ENCODE data around the gene CFAP73. TPM values are rescaled to one million over a fixed set of nuclear protein-coding genes. Genes with fewer than 3 reads are reported as not detected.

Gene CFAP73
- polyA plus RNA-seq, 4 donors: 0.19 to 0.44 TPM; not detected in 2

DNA sequence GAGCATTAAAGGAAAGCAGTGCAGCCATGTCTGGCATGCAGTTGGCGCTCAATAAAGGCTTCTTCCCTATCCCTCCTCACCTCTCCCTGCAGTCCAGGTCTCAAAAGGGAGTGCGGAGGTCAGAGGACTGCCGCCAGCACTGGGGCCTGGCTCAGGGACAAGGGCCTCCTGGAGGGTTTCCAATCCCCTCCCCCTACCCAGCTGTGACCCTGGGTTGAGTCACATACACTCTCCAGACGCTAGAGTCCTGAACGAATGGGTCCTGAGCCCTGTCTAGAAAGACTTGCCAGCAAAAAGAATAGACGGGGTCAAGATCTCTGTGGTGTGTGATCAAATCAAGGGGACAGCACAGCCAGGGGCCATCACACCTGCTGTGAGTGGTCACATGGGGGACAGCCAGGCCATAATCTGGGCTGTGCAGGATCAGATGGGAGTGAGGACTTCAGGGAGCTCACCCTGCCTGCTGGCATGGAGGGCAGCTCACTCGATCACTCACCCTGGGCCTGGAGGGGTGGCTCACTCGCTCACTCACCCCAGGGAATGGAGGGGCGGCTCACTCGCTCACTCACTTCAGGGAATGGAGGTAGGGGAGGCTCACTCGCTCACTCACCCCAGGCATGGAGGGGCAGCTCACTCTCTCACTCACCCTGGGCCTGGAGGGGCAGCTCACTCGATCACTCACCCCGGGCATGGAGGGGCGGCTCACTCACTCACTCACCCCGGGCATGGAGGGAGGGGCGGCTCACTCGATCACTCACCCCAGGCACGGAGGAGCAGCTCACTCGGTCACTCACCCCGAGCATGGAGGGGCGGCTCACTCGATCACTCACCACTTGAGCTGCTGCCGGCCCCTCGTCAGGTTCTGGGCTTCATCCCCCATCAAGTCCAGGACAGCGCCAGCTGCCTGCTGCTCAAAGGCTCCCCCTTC, 12.8 kb downstream of the CFAP73 start:
- DNase-seq: no peak
- no peaks in the 10 kb centered on the region for H3K27me3 ChIP-seq (ENCODE audit: control insufficient read depth in 3 of 3, insufficient read depth in 3 of 3, low read length in 3 of 3)
- 87 to 91% (median 88%) methylated on average over 25 of the region's 25 CpGs for WGBS, 3 donors
- H3K4me3 ChIP-seq (ENCODE audit: low read depth in 1 of 3, low read length in 3 of 3): no peak overlapping the region
- H3K9me3 ChIP-seq (ENCODE audit: control insufficient read depth in 2 of 2, insufficient read depth in 1 of 2, low read depth in 1 of 2, low read length in 1 of 2): no peaks in the 10 kb centered on the region
- H3K36me3 ChIP-seq (ENCODE audit: control insufficient read depth in 3 of 3, insufficient read depth in 2 of 3, low read depth in 1 of 3, low read length in 3 of 3): peaks cover 30 to 92% (median 32%) of the 10 kb centered on the region in 3 donors
- no peak overlapping the region for H3K27ac ChIP-seq (ENCODE audit: low read depth in 1 of 3, low read length in 2 of 3)
- FAIRE-seq: no peak
- no peaks in the 10 kb centered on the region for H3K4me1 ChIP-seq (ENCODE audit: control insufficient read depth in 3 of 3, insufficient read depth in 2 of 3, low read depth in 1 of 3, low read length in 2 of 3)

- Histone ChIP-seq H3K27ac (ENCODE audit: low read depth in 1 of 3, low read length in 2 of 3) (no peak overlapping the region), H3K27me3 (ENCODE audit: control insufficient read depth in 3 of 3, insufficient read depth in 3 of 3, low read length in 3 of 3) (no peaks in the 10 kb centered on the region), H3K9me3 (ENCODE audit: control insufficient read depth in 2 of 2, insufficient read depth in 1 of 2, low read depth in 1 of 2, low read length in 1 of 2) (no peaks in the 10 kb centered on the region), H3K4me1 (ENCODE audit: control insufficient read depth in 3 of 3, insufficient read depth in 2 of 3, low read depth in 1 of 3, low read length in 2 of 3) (no peaks in the 10 kb centered on the region), H3K4me3 (ENCODE audit: low read depth in 1 of 3, low read length in 3 of 3) (no peak overlapping the region), H3K36me3 (ENCODE audit: control insufficient read depth in 3 of 3, insufficient read depth in 2 of 3, low read depth in 1 of 3, low read length in 3 of 3) (peaks cover 24 to 92% (median 33%) of the 10 kb centered on the region in 3 donors)
- DNase-seq (no peak), FAIRE-seq (no peak)
- WGBS, 3 donors: 93 to 98% (median 97%) methylated on average over 12 of the region's 12 CpGs
Measured at GRCh38 chr12:113163030-113163360, 13.5 kb downstream of the CFAP73 start.

- no peak for FAIRE-seq
- DNase-seq: no peak
- peaks cover 27 to 92% (median 34%) of the 10 kb centered on the region in 3 donors for H3K36me3 ChIP-seq (ENCODE audit: control insufficient read depth in 3 of 3, insufficient read depth in 2 of 3, low read depth in 1 of 3, low read length in 3 of 3)
- no peak overlapping the region for H3K27ac ChIP-seq (ENCODE audit: low read depth in 1 of 3, low read length in 2 of 3)
- H3K9me3 ChIP-seq (ENCODE audit: control insufficient read depth in 2 of 2, insufficient read depth in 1 of 2, low read depth in 1 of 2, low read length in 1 of 2): no peaks in the 10 kb centered on the region
- WGBS, 3 donors: 97 to 99% (median 97%) methylated on average over 12 to 13 of the region's 13 CpGs
- H3K27me3 ChIP-seq (ENCODE audit: control insufficient read depth in 3 of 3, insufficient read depth in 3 of 3, low read length in 3 of 3): no peaks in the 10 kb centered on the region
- no peaks in the 10 kb centered on the region for H3K4me1 ChIP-seq (ENCODE audit: control insufficient read depth in 3 of 3, insufficient read depth in 2 of 3, low read depth in 1 of 3, low read length in 2 of 3)
- H3K4me3 ChIP-seq (ENCODE audit: low read depth in 1 of 3, low read length in 3 of 3): no peak overlapping the region
Measured at GRCh38 chr12:113164014-113164413, 14.5 kb downstream of the CFAP73 start.

DNA sequence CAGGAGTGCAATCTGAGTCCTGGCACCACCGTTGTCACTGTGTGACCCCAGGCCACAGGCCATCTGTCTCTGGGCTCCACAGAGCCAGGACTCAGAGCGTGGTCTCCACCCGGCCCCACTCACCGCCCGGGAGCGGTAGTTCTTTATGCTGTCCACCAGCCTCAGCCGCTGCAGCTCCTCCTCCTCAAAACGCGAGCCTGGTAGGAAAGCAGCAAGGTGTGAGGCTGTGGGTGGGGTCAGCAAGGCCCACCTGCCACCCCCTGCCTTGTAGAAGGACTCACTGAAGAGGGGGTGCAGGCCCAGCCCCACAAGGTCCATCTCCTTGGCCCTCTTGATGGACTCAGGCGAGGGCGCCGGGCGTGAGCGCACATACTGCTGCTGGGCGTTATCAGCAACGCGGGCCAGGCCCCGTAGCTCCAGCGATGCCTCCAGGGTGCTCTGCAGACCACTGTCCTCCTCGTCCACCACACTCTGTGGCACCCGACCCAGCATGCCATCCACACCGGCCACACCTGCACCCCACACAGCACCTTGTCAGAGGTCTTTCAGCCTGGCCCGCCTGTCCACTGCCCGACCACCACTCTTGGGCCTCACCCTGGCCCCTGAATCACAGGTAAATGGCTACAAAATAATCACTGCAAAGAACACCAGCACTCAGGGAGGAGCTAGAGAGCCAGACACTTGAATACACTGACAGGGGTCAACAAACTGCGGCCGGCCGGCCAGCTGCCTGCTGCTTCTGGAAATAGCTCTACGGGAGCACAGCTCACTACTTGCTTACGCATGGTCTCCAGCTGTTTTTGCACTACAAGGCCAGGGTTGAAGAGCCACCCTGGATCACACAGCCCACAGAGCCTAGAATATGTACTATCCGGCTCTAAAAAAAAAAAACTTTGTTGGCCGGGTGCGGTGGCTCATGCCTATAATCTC, 16.3 kb downstream of the CFAP73 start:
- H3K4me1 ChIP-seq (ENCODE audit: control insufficient read depth in 3 of 3, insufficient read depth in 2 of 3, low read depth in 1 of 3, low read length in 2 of 3): no peaks in the 10 kb centered on the region
- H3K27me3 ChIP-seq (ENCODE audit: control insufficient read depth in 3 of 3, insufficient read depth in 3 of 3, low read length in 3 of 3): no peaks in the 10 kb centered on the region
- DNase-seq (no peak), FAIRE-seq (no peak)
- no peaks in the 10 kb centered on the region for H3K9me3 ChIP-seq (ENCODE audit: control insufficient read depth in 2 of 2, insufficient read depth in 1 of 2, low read depth in 1 of 2, low read length in 1 of 2)
- H3K36me3 ChIP-seq (ENCODE audit: control insufficient read depth in 3 of 3, insufficient read depth in 2 of 3, low read depth in 1 of 3, low read length in 3 of 3): peaks cover 28 to 90% (median 32%) of the 10 kb centered on the region in 3 donors
- WGBS, 3 donors: 90 to 95% (median 95%) methylated on average over 28 to 32 of the region's 32 CpGs
- H3K4me3 ChIP-seq (ENCODE audit: low read depth in 1 of 3, low read length in 3 of 3): no peak overlapping the region
- H3K27ac ChIP-seq (ENCODE audit: low read depth in 1 of 3, low read length in 2 of 3): no peak overlapping the region

DNA sequence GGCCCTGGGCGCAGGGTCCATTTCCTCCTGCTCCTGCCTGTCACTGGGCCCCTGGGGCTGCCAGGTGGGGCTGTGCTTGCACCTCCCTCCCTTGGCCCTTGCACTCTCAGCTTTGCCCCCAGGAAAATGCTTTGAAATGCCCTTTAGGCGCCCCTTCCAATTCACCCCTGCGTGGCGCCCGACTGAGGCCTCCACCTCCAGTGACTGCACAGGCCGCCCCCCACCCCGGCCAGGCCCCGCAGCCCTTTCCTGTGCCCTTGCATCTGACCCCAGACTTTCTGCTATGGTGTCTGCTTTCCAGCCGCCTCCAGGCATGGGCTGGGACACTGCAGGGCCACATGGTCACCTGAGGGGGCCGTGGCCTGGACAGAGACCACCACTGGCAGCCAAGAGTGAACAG, 18.3 kb downstream of the CFAP73 start:
- Histone ChIP-seq H3K4me3 (ENCODE audit: low read depth in 1 of 3, low read length in 3 of 3) (no peak overlapping the region), H3K27me3 (ENCODE audit: control insufficient read depth in 3 of 3, insufficient read depth in 3 of 3, low read length in 3 of 3) (no peaks in the 10 kb centered on the region), H3K4me1 (ENCODE audit: control insufficient read depth in 3 of 3, insufficient read depth in 2 of 3, low read depth in 1 of 3, low read length in 2 of 3) (peaks cover 0 to 2% (median 0%) of the 10 kb centered on the region in 3 donors), H3K27ac (ENCODE audit: low read depth in 1 of 3, low read length in 2 of 3) (no peak overlapping the region), H3K9me3 (ENCODE audit: control insufficient read depth in 2 of 2, insufficient read depth in 1 of 2, low read depth in 1 of 2, low read length in 1 of 2) (no peaks in the 10 kb centered on the region), H3K36me3 (ENCODE audit: control insufficient read depth in 3 of 3, insufficient read depth in 2 of 3, low read depth in 1 of 3, low read length in 3 of 3) (peaks cover 32 to 91% (median 35%) of the 10 kb centered on the region in 3 donors)
- 93 to 99% (median 95%) methylated on average over 9 to 10 of the region's 10 CpGs for WGBS, 3 donors
- FAIRE-seq (no peak), DNase-seq (no peak)

DNA sequence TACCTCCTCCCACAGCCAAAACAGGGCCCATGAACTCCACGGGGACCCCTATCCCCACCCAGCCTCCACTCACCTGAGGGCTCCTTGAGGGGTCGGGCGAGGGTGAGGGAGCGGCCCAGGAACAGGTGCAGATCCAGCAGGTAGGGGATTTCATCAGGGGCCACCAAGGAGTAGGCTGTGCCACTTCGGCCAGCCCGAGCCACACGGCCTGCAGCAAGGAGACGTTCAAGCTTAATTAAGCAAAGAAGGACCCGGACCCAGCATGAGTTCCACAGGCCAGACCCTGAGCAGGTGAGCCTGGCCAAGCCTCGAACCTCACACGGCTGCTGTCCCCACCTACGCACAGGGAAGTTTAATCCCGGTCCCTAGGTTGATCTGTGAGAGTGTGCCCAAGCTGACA, 20.2 kb downstream of the CFAP73 start:
- Histone ChIP-seq H3K4me3 (ENCODE audit: low read depth in 1 of 3, low read length in 3 of 3) (no peak overlapping the region), H3K36me3 (ENCODE audit: control insufficient read depth in 3 of 3, insufficient read depth in 2 of 3, low read depth in 1 of 3, low read length in 3 of 3) (peaks cover 30 to 91% (median 34%) of the 10 kb centered on the region in 3 donors), H3K9me3 (ENCODE audit: control insufficient read depth in 2 of 2, insufficient read depth in 1 of 2, low read depth in 1 of 2, low read length in 1 of 2) (no peaks in the 10 kb centered on the region), H3K27me3 (ENCODE audit: control insufficient read depth in 3 of 3, insufficient read depth in 3 of 3, low read length in 3 of 3) (no peaks in the 10 kb centered on the region), H3K27ac (ENCODE audit: low read depth in 1 of 3, low read length in 2 of 3) (no peak overlapping the region), H3K4me1 (ENCODE audit: control insufficient read depth in 3 of 3, insufficient read depth in 2 of 3, low read depth in 1 of 3, low read length in 2 of 3) (peaks cover 0 to 5% (median 0%) of the 10 kb centered on the region in 3 donors)
- DNase-seq (no peak), FAIRE-seq (no peak)
- 93 to 97% (median 96%) methylated on average over 13 of the region's 13 CpGs for WGBS, 3 donors

- FAIRE-seq: no peak
Measured at GRCh38 chr12:113170457-113170856, 20.9 kb downstream of the CFAP73 start.

DNA sequence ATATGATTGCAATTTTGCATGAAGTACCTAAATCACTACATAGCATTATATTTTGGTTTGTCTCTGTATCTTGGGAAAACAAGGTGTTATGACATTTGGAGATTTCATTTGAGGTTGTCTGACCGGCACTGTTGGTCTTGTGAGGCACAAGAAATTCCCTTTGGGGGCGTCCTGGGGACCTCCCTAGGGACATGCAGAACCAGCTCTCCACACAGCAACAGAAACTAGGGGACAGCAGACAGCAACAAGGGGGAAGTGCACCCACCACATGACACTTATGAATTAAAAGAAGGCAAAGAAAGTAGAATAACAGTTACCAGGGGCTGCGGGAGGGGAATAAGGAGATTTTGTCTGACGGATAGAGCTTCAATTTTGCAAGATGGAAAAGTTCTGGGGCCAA, 21.4 kb downstream of the CFAP73 start:
- H3K27me3 ChIP-seq (ENCODE audit: control insufficient read depth in 3 of 3, insufficient read depth in 3 of 3, low read length in 3 of 3): no peaks in the 10 kb centered on the region
- DNase-seq (no peak), FAIRE-seq (no peak)
- 84 to 98% (median 97%) methylated on average over 4 of the region's 4 CpGs for WGBS, 3 donors
- peaks cover 26 to 85% (median 30%) of the 10 kb centered on the region in 3 donors for H3K36me3 ChIP-seq (ENCODE audit: control insufficient read depth in 3 of 3, insufficient read depth in 2 of 3, low read depth in 1 of 3, low read length in 3 of 3)
- no peak overlapping the region for H3K4me3 ChIP-seq (ENCODE audit: low read depth in 1 of 3, low read length in 3 of 3)
- H3K27ac ChIP-seq (ENCODE audit: low read depth in 1 of 3, low read length in 2 of 3): no peak overlapping the region
- H3K4me1 ChIP-seq (ENCODE audit: control insufficient read depth in 3 of 3, insufficient read depth in 2 of 3, low read depth in 1 of 3, low read length in 2 of 3): peaks cover 0 to 5% (median 0%) of the 10 kb centered on the region in 3 donors
- H3K9me3 ChIP-seq (ENCODE audit: control insufficient read depth in 2 of 2, insufficient read depth in 1 of 2, low read depth in 1 of 2, low read length in 1 of 2): no peaks in the 10 kb centered on the region

More at GRCh38 chr12:113170457-113170856, 20.9 kb downstream of the CFAP73 start:
- H3K9me3 ChIP-seq (ENCODE audit: control insufficient read depth in 2 of 2, insufficient read depth in 1 of 2, low read depth in 1 of 2, low read length in 1 of 2): no peaks in the 10 kb centered on the region
- peaks cover 29 to 90% (median 30%) of the 10 kb centered on the region in 3 donors for H3K36me3 ChIP-seq (ENCODE audit: control insufficient read depth in 3 of 3, insufficient read depth in 2 of 3, low read depth in 1 of 3, low read length in 3 of 3)
- no peak overlapping the region for H3K4me3 ChIP-seq (ENCODE audit: low read depth in 1 of 3, low read length in 3 of 3)
- no peak for DNase-seq
- WGBS, 3 donors: 84 to 96% (median 93%) methylated on average over 5 of the region's 5 CpGs
- no peak overlapping the region for H3K27ac ChIP-seq (ENCODE audit: low read depth in 1 of 3, low read length in 2 of 3)
- no peaks in the 10 kb centered on the region for H3K27me3 ChIP-seq (ENCODE audit: control insufficient read depth in 3 of 3, insufficient read depth in 3 of 3, low read length in 3 of 3)
- peaks cover 0 to 5% (median 0%) of the 10 kb centered on the region in 3 donors for H3K4me1 ChIP-seq (ENCODE audit: control insufficient read depth in 3 of 3, insufficient read depth in 2 of 3, low read depth in 1 of 3, low read length in 2 of 3)

Measured in small intestine (tissue), 7 donors.